AG04449 (cell line): ENCODE data around the gene GPR137.

ENCODE experiments used
- CTCF ChIA-PET: fragments of 350-600 bp; formaldehyde crosslinking; extraction: SDS; loops from one replicate; lab custom pipeline; 2021; ENCODE audit warnings: antibody characterized with exemption; lab: Yijun Ruan, JAX
- POLR2A ChIA-PET: fragments of 400-600, 350-600 bp; formaldehyde crosslinking; extraction: SDS; loops from one replicate; lab custom pipeline; 2020; ENCODE audit warnings: antibody characterized with exemption, inconsistent platforms; lab: Yijun Ruan, JAX
- DNase-seq: peaks from one replicate; pipeline ENCODE4 v3.0.0-alpha.2; 2010; ENCODE audit warnings: low read depth, low spot score
- H3K4me3 ChIP-seq: 2 replicates; pipeline ENCODE4 v1.5.1; 2011; ENCODE audit warnings: low read depth, mild to moderate bottlenecking, control low read depth, low read length
- CTCF ChIP-seq: IDR thresholded peaks from one replicate; pipeline ENCODE4 v1.5.1; 2011; ENCODE audit warnings: mild to moderate bottlenecking, moderate library complexity, low read length, control low read depth, inconsistent platforms; ENCODE audit not compliant: insufficient read depth; ENCODE audit errors: missing control alignments

Gene GPR137

DNA sequence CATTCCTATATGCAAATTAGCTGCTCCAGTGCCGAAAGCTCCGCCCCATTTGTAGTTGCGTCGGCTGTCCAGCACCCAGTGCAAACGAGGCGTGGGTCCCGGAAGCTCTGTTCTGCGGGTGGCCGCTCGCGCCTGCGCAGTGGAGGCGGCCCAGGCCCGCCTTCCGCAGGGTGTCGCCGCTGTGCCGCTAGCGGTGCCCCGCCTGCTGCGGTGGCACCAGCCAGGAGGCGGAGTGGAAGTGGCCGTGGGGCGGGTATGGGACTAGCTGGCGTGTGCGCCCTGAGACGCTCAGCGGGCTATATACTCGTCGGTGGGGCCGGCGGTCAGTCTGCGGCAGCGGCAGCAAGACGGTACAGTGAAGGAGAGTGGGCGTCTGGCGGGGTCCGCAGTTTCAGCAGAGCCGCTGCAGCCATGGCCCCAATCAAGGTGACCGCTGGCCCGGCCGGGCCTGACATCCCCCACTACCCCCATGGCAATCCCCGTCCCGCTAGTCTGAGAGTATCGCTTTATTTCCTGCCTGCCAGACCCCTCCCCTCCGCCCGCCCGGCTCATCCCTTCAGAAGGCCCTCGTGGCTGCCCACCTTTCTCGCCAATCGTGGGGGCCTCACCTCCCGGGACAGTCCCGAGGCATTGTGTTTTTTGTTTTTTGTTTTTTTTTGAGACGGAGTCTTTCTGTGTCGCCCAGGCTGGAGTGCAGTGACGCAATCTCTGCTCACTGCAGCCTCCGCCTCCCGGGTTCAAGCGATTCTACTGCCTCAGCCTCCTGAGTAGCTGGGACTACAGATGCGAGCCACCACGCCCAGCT lies 32.5 kb downstream of the GPR137 start, which contains the start of gene PRDX5:
Gene PRDX5, plus strand, starts transcription at position 161 of the 805 bp plus-strand sequence. Its CDS starts 95 bp downstream, at position 256.
- ChIA-PET POLR2A (interaction anchor here (0.6 to 1.6 kb wide), 19 partner anchors 9 to 1502 kb away, joined by 3 to 14 read pairs (median 4); partner anchors contain the start of genes ESRRA, GPR137, PPP1R14B and STIP1), CTCF (interaction anchor here (0.6 to 10.4 kb wide), 16 partner anchors 9 to 317 kb away, joined by 3 to 111 read pairs (median 4); partner anchors contain the start of genes CATSPERZ, ESRRA and RPS6KA4)
- peak; percentile 59 for DNase-seq
- TF ChIP-seq CTCF = peak; percentile 50
- peak within 1 kb of the TSS; percentile 96 for H3K4me3 ChIP-seq

- TF ChIP-seq CTCF = no peak
- ChIA-PET POLR2A (no interaction called here), CTCF (interaction anchor here (1.3 to 10.4 kb wide), 6 partner anchors 13 to 318 kb away, joined by 3 to 111 read pairs (median 5); partner anchors contain the start of genes CATSPERZ and ESRRA)
- DNase-seq = no peak
- peak overlapping the region; percentile 96 for H3K4me3 ChIP-seq
Observed at GRCh38 chr11:64318766-64319761, 33.4 kb downstream of the GPR137 start.

DNA sequence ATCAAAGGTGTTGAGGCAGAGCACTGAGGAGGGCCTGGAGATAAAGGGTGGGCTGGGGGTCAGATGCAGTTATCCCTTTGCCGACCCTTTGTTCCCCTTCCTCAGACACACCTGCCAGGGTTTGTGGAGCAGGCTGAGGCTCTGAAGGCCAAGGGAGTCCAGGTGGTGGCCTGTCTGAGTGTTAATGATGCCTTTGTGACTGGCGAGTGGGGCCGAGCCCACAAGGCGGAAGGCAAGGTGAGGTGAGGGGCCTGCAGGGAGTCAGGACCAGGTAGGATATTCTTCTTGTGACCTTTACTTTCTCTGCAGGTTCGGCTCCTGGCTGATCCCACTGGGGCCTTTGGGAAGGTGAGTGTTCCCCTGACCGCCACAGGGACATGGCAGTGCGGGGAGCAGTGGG lies 34.9 kb downstream of the GPR137 start:
- CTCF ChIA-PET = interaction anchor here (1.1 to 10.4 kb wide), 3 partner anchors 11 to 35 kb away, joined by 4 to 111 read pairs (median 4); partner anchors contain the start of genes CATSPERZ and ESRRA
- H3K4me3 ChIP-seq = no peak overlapping the region
- POLR2A ChIA-PET = no interaction called here
- DNase-seq = no peak
- no peak for TF ChIP-seq CTCF

GRCh38 chr11:64321026-64321425 lies 35.4 kb downstream of the GPR137 start:
- ChIA-PET POLR2A (no interaction called here), CTCF (interaction anchor here (1.3 to 5.2 kb wide), 3 partner anchors 12 to 35 kb away, joined by 3 to 27 read pairs (median 25); no protein-coding TSS in a partner anchor)
- no peak for TF ChIP-seq CTCF
- no peak for DNase-seq
- H3K4me3 ChIP-seq = no peak overlapping the region

DNA sequence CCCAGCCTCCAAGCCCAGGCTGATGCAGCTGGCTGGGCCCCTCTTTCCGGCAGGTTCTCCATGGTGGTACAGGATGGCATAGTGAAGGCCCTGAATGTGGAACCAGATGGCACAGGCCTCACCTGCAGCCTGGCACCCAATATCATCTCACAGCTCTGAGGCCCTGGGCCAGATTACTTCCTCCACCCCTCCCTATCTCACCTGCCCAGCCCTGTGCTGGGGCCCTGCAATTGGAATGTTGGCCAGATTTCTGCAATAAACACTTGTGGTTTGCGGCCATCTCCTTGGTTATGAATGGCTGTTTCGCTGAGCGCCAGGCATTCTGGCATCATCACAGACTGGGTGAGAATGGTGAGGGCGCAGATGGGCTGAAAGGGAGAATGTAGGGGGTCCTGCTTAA lies 35.9 kb downstream of the GPR137 start:
- POLR2A ChIA-PET = interaction anchor here (0.6 kb wide), 1 partner anchor 107 kb away, joined by 3 read pairs; no protein-coding TSS in a partner anchor
- no peak for DNase-seq

More for the DNA sequence above, 35.9 kb downstream of the GPR137 start:
- CTCF ChIA-PET = interaction anchor here (1.3 to 5.2 kb wide), 3 partner anchors 12 to 34 kb away, joined by 3 to 27 read pairs (median 25); no protein-coding TSS in a partner anchor
- TF ChIP-seq CTCF = no peak
- no peak overlapping the region for H3K4me3 ChIP-seq
